Stimulated activated CD4-positive, alpha-beta T cell treated with anti-CD3 and anti-CD28 coated beads, Interleukin-4, amount 100 ng/mL, for 24 hours (primary cell): Measurements from ENCODE around the gene THSD4.

Source experiments
- DNase-seq: peaks from one replicate; pipeline ENCODE4 v3.0.0-alpha.2; 2020

THSD4 gene

GRCh38 chr15:71473751-71474150, 358.5 kb downstream of the THSD4 start:
- DNase-seq, result no peak

- no peak for DNase-seq
Observed at GRCh38 chr15:71476823-71477222, 361.6 kb downstream of the THSD4 start.

GRCh38 chr15:71480556-71480955, 365.3 kb downstream of the THSD4 start:
- DNase-seq, result no peak

- DNase-seq, result no peak
Observed at GRCh38 chr15:71484080-71484479, 368.8 kb downstream of the THSD4 start.

GRCh38 chr15:71485094-71485693, 369.9 kb downstream of the THSD4 start:
- no peak for DNase-seq

GRCh38 chr15:71489570-71489969, 374.3 kb downstream of the THSD4 start:
- no peak for DNase-seq

- no peak for DNase-seq
Observed at GRCh38 chr15:71493526-71493925, 378.3 kb downstream of the THSD4 start.

- DNase-seq, result no peak
Observed at GRCh38 chr15:71494563-71495397, 379.5 kb downstream of the THSD4 start.

GRCh38 chr15:71495398-71495780, 380.1 kb downstream of the THSD4 start:
- DNase-seq, result no peak

- no peak for DNase-seq
Observed at GRCh38 chr15:71496336-71496955, 381.2 kb downstream of the THSD4 start.

- DNase-seq, result no peak
Observed at GRCh38 chr15:71501344-71502076, 386.2 kb downstream of the THSD4 start.

- no peak for DNase-seq
Observed at GRCh38 chr15:71502077-71502432, 386.8 kb downstream of the THSD4 start.

- no peak for DNase-seq
Observed at GRCh38 chr15:71505962-71506361, 390.7 kb downstream of the THSD4 start.

- DNase-seq, result no peak
Observed at GRCh38 chr15:71506946-71507345, 391.7 kb downstream of the THSD4 start.

- DNase-seq, result no peak
Observed at GRCh38 chr15:71508081-71508682, 392.9 kb downstream of the THSD4 start.

- DNase-seq, result no peak
Observed at GRCh38 chr15:71509139-71509538, 393.9 kb downstream of the THSD4 start.

- DNase-seq, result no peak
Observed at GRCh38 chr15:71510763-71511162, 395.5 kb downstream of the THSD4 start.

GRCh38 chr15:71511796-71512681, 396.8 kb downstream of the THSD4 start:
- DNase-seq, result no peak

GRCh38 chr15:71512682-71513006, 397.4 kb downstream of the THSD4 start:
- no peak for DNase-seq

GRCh38 chr15:71515375-71516186, 400.3 kb downstream of the THSD4 start:
- DNase-seq, result no peak

GRCh38 chr15:71517751-71518150, 402.5 kb downstream of the THSD4 start:
- DNase-seq, result no peak
